ENCODE measurements around the gene PDCD10. TPM values are rescaled to one million over a fixed set of nuclear protein-coding genes. Genes with fewer than 3 reads are reported as not detected.

Gene PDCD10
- total RNA-seq (10 to 100 TPM; 31.5 to 69.8 (median 45.0) TPM), polyA plus RNA-seq (10 to 100 TPM; 76.4 to 85.0 TPM), total RNA-seq (30.4 reads per million, percentile 60 among the genes with 10 or more reads in this experiment)

GRCh38 chr3:167734498-167735232 lies at the start of gene PDCD10:
Gene PDCD10 (minus strand): TSS chr3:167734892. CDS start chr3:167720157, 14,735 bp downstream.
- H3K4me3 ChIP-seq (ENCODE audit: low read length): peak within 1 kb of the TSS; percentile 90
- POLR2A ChIA-PET: interaction anchor here (0.5 to 1.8 kb wide), 5 partner anchors 11 to 34 kb away, joined by 3 read pairs; no protein-coding TSS in a partner anchor
- H3K9me3 ChIP-seq (ENCODE audit: control insufficient read depth in 2 of 3, low read length in 3 of 3): no peaks in the 10 kb centered on the region
- Mint-ChIP-seq H3K4me3 (no peak within 1 kb of the TSS), H3K36me3 (peaks cover 0 to 11% (median 0%) of the 10 kb centered on the region in 5 donors), H3K9me3 (no peaks in the 10 kb centered on the region), H3K27me3 (no peaks in the 10 kb centered on the region), H3K27ac (no peak within 1 kb of the TSS), H3K4me1 (peaks cover 11 to 29% (median 22%) of the 10 kb centered on the region in 7 donors)
- peaks cover 0 to 4% (median 0%) of the 10 kb centered on the region in 3 experiments for H3K36me3 ChIP-seq (ENCODE audit: control insufficient read depth in 2 of 3, insufficient read depth in 3 of 3, low read length in 3 of 3)
- CTCF ChIA-PET: no interaction called here
- DNase-seq (peak; percentile 86 to 99 (median 98)), ATAC-seq (peak; percentile 93)
- no peaks in the 10 kb centered on the region for H3K27me3 ChIP-seq (ENCODE audit: control insufficient read depth in 2 of 2, insufficient read depth in 2 of 2, low read length in 2 of 2)
- intact Hi-C loops (cut with micrococcal nuclease): loop anchor here (1.0 to 10.0 kb wide), 7 partner anchors 16 to 360 kb away; partner anchors contain the start of genes ZBBX (in 2 of the 2) and GOLIM4 (in 1 of the 2)
- peaks cover 20 to 24% of the 10 kb centered on the region in 2 donors for H3K4me1 ChIP-seq (ENCODE audit: control insufficient read depth in 2 of 2, insufficient read depth in 2 of 2, low read length in 2 of 2)
- peak within 1 kb of the TSS; percentile 78 for H3K27ac ChIP-seq (ENCODE audit: low read depth, low read length)

- peaks cover 0 to 8% (median 0%) of the 10 kb centered on the region in 5 donors for H3K36me3 Mint-ChIP-seq
- ATAC-seq: no peak
- H3K4me3 Mint-ChIP-seq: no peak overlapping the region
- no peak for DNase-seq
- H3K27ac ChIP-seq (ENCODE audit: low read depth, low read length): no peak overlapping the region
- no peaks in the 10 kb centered on the region for H3K27me3 ChIP-seq (ENCODE audit: control insufficient read depth in 2 of 2, insufficient read depth in 2 of 2, low read length in 2 of 2)
- no peak overlapping the region for H3K4me3 ChIP-seq (ENCODE audit: low read length)
- ChIA-PET POLR2A (no interaction called here), CTCF (no interaction called here)
- intact Hi-C loops (cut with micrococcal nuclease): no loop called here
- H3K27me3 Mint-ChIP-seq: no peaks in the 10 kb centered on the region
- H3K36me3 ChIP-seq (ENCODE audit: control insufficient read depth in 2 of 3, insufficient read depth in 3 of 3, low read length in 3 of 3): no peaks in the 10 kb centered on the region
- H3K9me3 ChIP-seq (ENCODE audit: control insufficient read depth in 2 of 3, low read length in 3 of 3): no peaks in the 10 kb centered on the region
- H3K4me1 Mint-ChIP-seq: no peaks in the 10 kb centered on the region
- H3K4me1 ChIP-seq (ENCODE audit: control insufficient read depth in 2 of 2, insufficient read depth in 2 of 2, low read length in 2 of 2): no peaks in the 10 kb centered on the region
- peaks cover 0 to 7% (median 0%) of the 10 kb centered on the region in 11 donors for H3K9me3 Mint-ChIP-seq
- H3K27ac Mint-ChIP-seq: no peak overlapping the region
Measured at GRCh38 chr3:167783781-167784180, 49.1 kb upstream of the PDCD10 start.

- Histone ChIP-seq H3K4me1 (ENCODE audit: control insufficient read depth in 2 of 2, insufficient read depth in 2 of 2, low read length in 2 of 2) (no peaks in the 10 kb centered on the region), H3K36me3 (ENCODE audit: control insufficient read depth in 2 of 3, insufficient read depth in 3 of 3, low read length in 3 of 3) (no peaks in the 10 kb centered on the region), H3K9me3 (ENCODE audit: control insufficient read depth in 2 of 3, low read length in 3 of 3) (peaks cover 0 to 9% (median 0%) of the 10 kb centered on the region in 3 experiments), H3K4me3 (ENCODE audit: low read length) (no peak overlapping the region), H3K27me3 (ENCODE audit: control insufficient read depth in 2 of 2, insufficient read depth in 2 of 2, low read length in 2 of 2) (no peaks in the 10 kb centered on the region), H3K27ac (ENCODE audit: low read depth, low read length) (no peak overlapping the region)
- intact Hi-C loops (cut with micrococcal nuclease): no loop called here
- POLR2A ChIA-PET: no interaction called here
- DNase-seq: no peak
- H3K4me1 Mint-ChIP-seq: no peaks in the 10 kb centered on the region
- CTCF ChIA-PET: interaction anchor here (0.6 kb wide), 1 partner anchor 96 kb away, joined by 3 read pairs; no protein-coding TSS in a partner anchor
- H3K36me3 Mint-ChIP-seq: peaks cover 0 to 19% (median 4%) of the 10 kb centered on the region in 5 donors
- H3K27ac Mint-ChIP-seq: no peak overlapping the region
- H3K27me3 Mint-ChIP-seq: no peaks in the 10 kb centered on the region
- peaks cover 0 to 17% (median 4%) of the 10 kb centered on the region in 11 donors for H3K9me3 Mint-ChIP-seq
- H3K4me3 Mint-ChIP-seq: no peak overlapping the region
- ATAC-seq: no peak
Measured at GRCh38 chr3:167780214-167780883, 45.7 kb upstream of the PDCD10 start.

DNA sequence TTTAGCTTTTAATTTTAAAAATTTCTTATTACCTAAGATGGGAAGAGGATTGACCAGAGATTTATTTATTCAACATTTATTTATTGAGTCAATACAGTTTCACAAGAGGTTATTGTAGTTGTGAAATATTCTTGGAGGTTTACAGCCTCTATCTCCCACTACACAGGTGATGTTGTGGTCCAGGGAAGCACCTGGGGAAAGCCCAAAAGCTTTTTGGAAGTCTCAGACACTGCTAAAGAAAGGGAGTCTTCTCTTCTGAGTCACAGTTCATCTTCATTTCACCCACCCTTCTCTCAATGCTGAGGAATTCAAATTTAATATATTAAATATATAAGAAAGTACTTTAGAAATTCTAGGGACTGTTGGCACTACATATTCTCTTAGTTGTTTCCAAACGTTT lies 42.7 kb upstream of the PDCD10 start:
- no peaks in the 10 kb centered on the region for H3K27me3 ChIP-seq (ENCODE audit: control insufficient read depth in 2 of 2, insufficient read depth in 2 of 2, low read length in 2 of 2)
- H3K4me1 Mint-ChIP-seq: peaks cover 0 to 9% (median 3%) of the 10 kb centered on the region in 7 donors
- POLR2A ChIA-PET: no interaction called here
- H3K4me3 Mint-ChIP-seq: no peak overlapping the region
- H3K27ac ChIP-seq (ENCODE audit: low read depth, low read length): no peak overlapping the region
- peaks cover 0 to 9% (median 0%) of the 10 kb centered on the region in 3 experiments for H3K9me3 ChIP-seq (ENCODE audit: control insufficient read depth in 2 of 3, low read length in 3 of 3)
- no peaks in the 10 kb centered on the region for H3K4me1 ChIP-seq (ENCODE audit: control insufficient read depth in 2 of 2, insufficient read depth in 2 of 2, low read length in 2 of 2)
- no peak overlapping the region for H3K4me3 ChIP-seq (ENCODE audit: low read length)
- H3K27me3 Mint-ChIP-seq: no peaks in the 10 kb centered on the region
- no peak overlapping the region for H3K27ac Mint-ChIP-seq
- ATAC-seq (no peak), DNase-seq (no peak)
- no peaks in the 10 kb centered on the region for H3K36me3 ChIP-seq (ENCODE audit: control insufficient read depth in 2 of 3, insufficient read depth in 3 of 3, low read length in 3 of 3)
- CTCF ChIA-PET: no interaction called here
- intact Hi-C loops (cut with micrococcal nuclease): no loop called here
- peaks cover 0 to 17% (median 4%) of the 10 kb centered on the region in 11 donors for H3K9me3 Mint-ChIP-seq
- H3K36me3 Mint-ChIP-seq: peaks cover 0 to 10% (median 4%) of the 10 kb centered on the region in 5 donors

DNA sequence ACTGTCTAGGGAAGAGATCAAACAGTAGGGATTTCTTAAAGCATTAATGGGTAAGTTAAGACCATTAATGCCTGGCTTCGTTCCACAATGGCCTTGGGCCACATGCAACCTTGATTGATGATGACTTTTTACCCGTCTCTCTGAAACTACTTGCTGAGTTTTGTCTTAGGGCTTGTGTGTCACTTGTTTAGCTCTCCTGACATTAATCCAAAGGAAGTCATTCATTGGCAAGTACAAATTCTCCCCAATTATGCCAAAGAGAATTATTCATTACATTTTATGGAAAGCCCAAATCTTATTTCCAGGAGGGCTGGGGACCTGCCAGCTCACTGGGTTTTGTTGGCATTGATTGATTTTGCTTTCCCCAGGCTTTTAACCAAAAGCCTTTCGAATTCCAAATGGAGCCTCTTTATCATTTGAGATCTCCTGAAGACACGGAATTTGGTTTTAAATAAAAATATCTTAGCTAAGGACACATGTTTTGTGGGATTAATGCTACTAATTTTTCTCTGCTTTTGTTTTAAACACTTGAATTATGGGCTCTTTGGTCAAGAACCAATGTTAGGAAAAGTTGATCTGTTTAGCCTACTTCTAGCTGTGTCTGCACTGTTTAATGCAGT lies 41.5 kb upstream of the PDCD10 start:
- Mint-ChIP-seq H3K36me3 (peaks cover 0 to 10% (median 4%) of the 10 kb centered on the region in 5 donors), H3K9me3 (peaks cover 0 to 17% (median 4%) of the 10 kb centered on the region in 11 donors), H3K27me3 (no peaks in the 10 kb centered on the region), H3K27ac (no peak overlapping the region), H3K4me1 (peaks cover 0 to 9% (median 3%) of the 10 kb centered on the region in 7 donors), H3K4me3 (no peak overlapping the region)
- POLR2A ChIA-PET: no interaction called here
- DNase-seq (no peak), ATAC-seq (no peak)
- no peaks in the 10 kb centered on the region for H3K36me3 ChIP-seq (ENCODE audit: control insufficient read depth in 2 of 3, insufficient read depth in 3 of 3, low read length in 3 of 3)
- H3K4me1 ChIP-seq (ENCODE audit: control insufficient read depth in 2 of 2, insufficient read depth in 2 of 2, low read length in 2 of 2): no peaks in the 10 kb centered on the region
- intact Hi-C loops (cut with micrococcal nuclease): no loop called here
- CTCF ChIA-PET: no interaction called here
- H3K9me3 ChIP-seq (ENCODE audit: control insufficient read depth in 2 of 3, low read length in 3 of 3): peaks cover 0 to 9% (median 0%) of the 10 kb centered on the region in 3 experiments
- no peak overlapping the region for H3K27ac ChIP-seq (ENCODE audit: low read depth, low read length)
- H3K27me3 ChIP-seq (ENCODE audit: control insufficient read depth in 2 of 2, insufficient read depth in 2 of 2, low read length in 2 of 2): no peaks in the 10 kb centered on the region
- no peak overlapping the region for H3K4me3 ChIP-seq (ENCODE audit: low read length)

- ChIA-PET CTCF (no interaction called here), POLR2A (no interaction called here)
- no peaks in the 10 kb centered on the region for H3K4me1 ChIP-seq (ENCODE audit: control insufficient read depth in 2 of 2, insufficient read depth in 2 of 2, low read length in 2 of 2)
- H3K4me3 ChIP-seq (ENCODE audit: low read length): no peak overlapping the region
- no peaks in the 10 kb centered on the region for H3K27me3 ChIP-seq (ENCODE audit: control insufficient read depth in 2 of 2, insufficient read depth in 2 of 2, low read length in 2 of 2)
- H3K9me3 ChIP-seq (ENCODE audit: control insufficient read depth in 2 of 3, low read length in 3 of 3): peaks cover 0 to 9% (median 0%) of the 10 kb centered on the region in 3 experiments
- H3K36me3 Mint-ChIP-seq: peaks cover 0 to 9% (median 4%) of the 10 kb centered on the region in 5 donors
- no peaks in the 10 kb centered on the region for H3K36me3 ChIP-seq (ENCODE audit: control insufficient read depth in 2 of 3, insufficient read depth in 3 of 3, low read length in 3 of 3)
- H3K9me3 Mint-ChIP-seq: peaks cover 0 to 16% (median 4%) of the 10 kb centered on the region in 11 donors
- no peak for DNase-seq
- peaks cover 0 to 9% (median 3%) of the 10 kb centered on the region in 7 donors for H3K4me1 Mint-ChIP-seq
- H3K27ac Mint-ChIP-seq: no peak overlapping the region
- H3K27me3 Mint-ChIP-seq: no peaks in the 10 kb centered on the region
- no peak overlapping the region for H3K27ac ChIP-seq (ENCODE audit: low read depth, low read length)
- H3K4me3 Mint-ChIP-seq: no peak overlapping the region
- no peak for ATAC-seq
- intact Hi-C loops (cut with micrococcal nuclease): no loop called here
Measured at GRCh38 chr3:167773584-167773983, 38.9 kb upstream of the PDCD10 start.
